Inflammatory macrophage treated with lipopolysaccharide for 4 hours (primary cell): ENCODE results near the gene NOC4L.
"Not testable (repeated sequence)": the region's sequence is repeated elsewhere in the genome, so short reads cannot be mapped to it uniquely, and the experiment has no call there.

Experiments
- DNase-seq: peaks from one replicate; pipeline ENCODE4 v3.0.0-alpha.2; 2020

NOC4L gene

DNA sequence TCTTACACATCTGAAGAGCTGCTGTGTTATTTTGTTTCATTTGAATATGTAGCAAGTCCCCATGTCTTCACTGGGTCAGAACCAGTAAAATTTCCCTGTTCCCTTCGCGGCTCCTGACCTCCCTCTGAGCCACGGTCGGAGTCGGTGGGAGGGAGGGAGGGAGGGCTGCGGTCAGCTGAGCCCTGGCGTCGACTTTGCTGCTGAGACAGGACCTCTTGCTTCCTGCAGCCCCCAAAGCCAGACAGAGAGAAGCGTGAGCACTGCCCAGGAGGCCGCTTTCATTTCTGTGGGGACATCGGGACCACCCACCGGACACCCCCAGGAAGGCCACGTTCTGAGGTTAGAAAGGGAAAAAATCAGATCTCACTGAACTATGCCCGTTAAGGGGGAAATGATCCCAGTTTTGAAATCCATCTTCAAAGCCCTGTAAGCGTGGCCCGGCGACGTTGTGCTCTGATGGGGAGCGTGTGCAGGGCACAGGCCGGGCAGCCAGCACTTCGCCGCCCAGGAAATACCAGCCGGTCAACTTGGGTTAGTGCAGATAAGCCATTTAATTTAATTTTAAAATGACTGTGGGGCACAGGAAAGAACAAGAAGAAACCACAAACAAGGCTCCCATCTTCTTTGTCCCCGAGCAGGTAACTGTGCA, 42.1 kb downstream of the NOC4L start:
- peak; percentile 26 for DNase-seq

DNA sequence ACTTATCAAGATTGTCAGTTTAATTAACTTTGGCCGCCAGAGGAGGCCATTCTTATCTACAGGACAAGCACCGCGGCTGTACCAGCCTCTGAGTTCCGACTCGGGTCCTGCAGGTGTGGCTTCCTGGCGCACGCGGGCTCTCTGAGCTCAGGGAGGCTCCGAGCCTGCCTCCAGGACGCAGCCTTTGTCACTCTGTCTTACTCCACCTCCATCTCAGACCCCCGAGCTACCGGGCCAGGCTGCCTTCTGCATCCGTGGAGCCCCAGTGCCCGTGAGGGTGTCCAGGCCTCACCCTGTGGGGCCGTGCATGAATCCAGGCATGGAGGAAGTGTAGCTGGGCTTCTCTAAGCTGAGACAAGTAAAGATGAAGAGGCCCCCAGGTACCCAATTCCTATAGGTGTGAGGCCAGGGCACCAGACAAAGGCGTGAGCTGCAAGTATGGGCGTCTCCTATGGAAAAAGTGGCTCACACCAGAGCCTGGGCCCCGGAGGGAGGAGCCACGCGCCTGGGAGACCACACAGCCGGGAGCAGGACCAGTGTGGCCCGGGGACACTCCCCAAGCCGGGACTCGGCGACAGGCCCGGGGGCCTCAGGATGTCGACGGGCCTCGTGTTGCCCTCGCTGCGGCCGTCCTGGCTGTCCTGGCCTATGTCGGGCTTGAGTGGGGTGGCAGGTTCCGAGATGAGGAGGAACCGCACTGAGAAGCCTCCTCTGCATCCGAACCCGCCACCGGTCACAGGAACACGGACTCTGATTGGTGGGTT, 42.8 kb downstream of the NOC4L start:
- DNase-seq, result no peak

GRCh38 chr12:132187646-132188450, 43.6 kb downstream of the NOC4L start:
- DNase-seq, result no peak

DNA sequence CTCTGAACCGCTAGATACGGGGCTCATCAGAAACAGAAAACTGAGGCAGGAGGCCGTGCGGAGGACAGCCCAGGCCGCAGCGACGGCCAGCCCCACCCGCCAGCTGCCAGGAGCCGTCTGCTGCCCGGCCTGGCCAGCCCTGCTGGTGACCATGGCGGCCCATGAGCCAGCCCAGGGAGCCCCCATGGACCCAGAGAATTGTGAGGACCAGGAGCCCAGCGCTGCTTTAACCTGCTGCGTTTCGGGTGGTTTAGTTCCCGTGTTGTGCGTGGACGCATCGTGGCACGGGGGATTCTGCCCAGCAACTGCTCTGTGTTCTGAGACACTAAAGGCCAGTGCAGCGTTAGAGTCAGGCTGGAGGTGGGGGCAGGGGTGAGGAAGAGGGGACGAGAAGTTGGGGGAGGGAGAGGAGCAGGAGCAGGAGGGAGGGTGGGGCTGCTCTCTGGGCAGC, 44.2 kb downstream of the NOC4L start:
- DNase-seq, result no peak

GRCh38 chr12:132188916-132189325, 44.7 kb downstream of the NOC4L start:
- DNase-seq, result no peak

- DNase-seq, result peak; percentile 95
Observed at GRCh38 chr12:132189378-132190011, 45.2 kb downstream of the NOC4L start.

DNA sequence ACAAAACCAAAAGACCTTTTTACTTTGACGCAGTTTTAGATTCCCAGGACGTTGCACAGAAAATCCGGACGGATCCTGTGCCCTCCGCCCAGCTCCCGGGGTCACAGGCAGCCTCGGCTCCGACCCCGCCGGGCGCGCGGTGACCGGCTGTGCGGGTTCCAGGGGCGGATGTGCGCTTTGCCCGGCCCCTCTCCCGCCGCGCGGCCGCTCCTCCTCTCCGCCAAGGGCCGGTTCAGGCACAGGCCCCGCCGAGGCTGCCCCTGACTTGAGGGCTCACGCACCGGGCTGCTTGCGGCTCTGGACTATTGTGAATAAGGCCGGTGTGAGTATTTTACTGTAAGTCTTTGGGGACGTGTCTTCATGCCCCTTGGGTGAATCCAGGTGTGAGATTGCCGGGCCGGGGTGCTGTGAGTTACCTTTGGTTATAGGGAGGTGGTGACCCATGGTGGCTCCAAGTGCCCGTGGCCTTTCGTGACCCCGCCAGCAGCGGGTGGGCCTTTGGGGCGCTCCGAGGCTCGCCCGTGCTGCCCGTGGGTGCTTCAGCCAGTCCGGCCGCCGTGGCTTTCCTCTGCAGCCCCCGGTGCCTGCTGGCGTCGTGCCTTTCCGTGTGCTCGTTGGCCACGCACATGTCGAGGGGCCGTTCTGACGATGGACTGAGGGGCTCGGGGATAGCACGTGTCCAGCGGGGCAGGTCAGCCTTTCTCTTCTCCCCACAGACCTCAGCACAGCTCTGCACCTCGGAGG, 45.9 kb downstream of the NOC4L start:
- no peak for DNase-seq

- DNase-seq, result no peak
Observed at GRCh38 chr12:132190834-132191500, 46.7 kb downstream of the NOC4L start.

- no peak for DNase-seq
Observed at GRCh38 chr12:132191715-132192553, 47.7 kb downstream of the NOC4L start.

- no peak for DNase-seq
Observed at GRCh38 chr12:132194056-132194455, 49.8 kb downstream of the NOC4L start.

GRCh38 chr12:132194556-132194955, 50.3 kb downstream of the NOC4L start:
- no peak for DNase-seq

DNA sequence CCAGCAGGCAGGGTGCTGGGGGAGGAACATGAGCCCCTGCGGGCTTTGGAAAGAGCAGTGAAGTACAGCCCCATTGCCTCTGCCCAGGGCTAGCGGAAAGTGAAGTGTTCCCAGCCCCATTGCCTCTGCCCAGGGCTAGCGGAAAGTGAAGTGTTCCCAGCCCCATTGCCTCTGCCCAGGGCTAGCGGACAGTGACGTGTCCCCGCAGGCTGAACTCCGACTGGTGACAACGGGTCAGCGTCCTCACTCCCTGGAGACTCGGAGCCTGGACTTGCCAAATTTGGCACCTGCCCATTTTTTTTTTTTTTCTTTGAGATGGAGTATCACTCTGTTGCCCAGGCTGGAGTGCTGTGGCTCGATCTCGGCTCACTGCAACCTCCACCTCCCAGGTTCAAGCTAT, 51.0 kb downstream of the NOC4L start:
- not testable (repeated sequence) for DNase-seq

- DNase-seq, result no peak
Observed at GRCh38 chr12:132196038-132196872, 52.0 kb downstream of the NOC4L start.

GRCh38 chr12:132196873-132197390, 52.7 kb downstream of the NOC4L start:
- no peak for DNase-seq

- DNase-seq, result no peak
Observed at GRCh38 chr12:132197581-132198354, 53.5 kb downstream of the NOC4L start.

DNA sequence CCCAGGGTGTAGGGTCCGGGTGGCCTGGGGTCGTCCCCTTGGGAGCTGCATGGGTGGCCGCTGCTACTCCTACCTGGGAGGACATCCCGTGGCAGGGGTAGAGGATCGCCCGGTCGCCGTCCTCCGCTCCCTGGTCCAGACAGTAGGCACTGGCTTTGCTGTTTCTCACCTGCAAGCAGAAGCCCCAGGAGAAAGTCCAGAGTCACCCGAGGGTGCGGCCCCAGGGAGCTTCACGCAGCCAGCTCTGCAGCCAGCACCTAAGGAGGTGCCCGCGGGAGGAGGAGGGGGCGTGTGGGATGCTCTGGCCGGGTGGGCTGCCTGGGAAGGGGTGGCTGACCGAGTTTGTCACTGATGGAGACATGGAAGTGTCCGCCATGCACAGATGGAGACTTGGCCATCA, 54.8 kb downstream of the NOC4L start:
- no peak for DNase-seq

DNA sequence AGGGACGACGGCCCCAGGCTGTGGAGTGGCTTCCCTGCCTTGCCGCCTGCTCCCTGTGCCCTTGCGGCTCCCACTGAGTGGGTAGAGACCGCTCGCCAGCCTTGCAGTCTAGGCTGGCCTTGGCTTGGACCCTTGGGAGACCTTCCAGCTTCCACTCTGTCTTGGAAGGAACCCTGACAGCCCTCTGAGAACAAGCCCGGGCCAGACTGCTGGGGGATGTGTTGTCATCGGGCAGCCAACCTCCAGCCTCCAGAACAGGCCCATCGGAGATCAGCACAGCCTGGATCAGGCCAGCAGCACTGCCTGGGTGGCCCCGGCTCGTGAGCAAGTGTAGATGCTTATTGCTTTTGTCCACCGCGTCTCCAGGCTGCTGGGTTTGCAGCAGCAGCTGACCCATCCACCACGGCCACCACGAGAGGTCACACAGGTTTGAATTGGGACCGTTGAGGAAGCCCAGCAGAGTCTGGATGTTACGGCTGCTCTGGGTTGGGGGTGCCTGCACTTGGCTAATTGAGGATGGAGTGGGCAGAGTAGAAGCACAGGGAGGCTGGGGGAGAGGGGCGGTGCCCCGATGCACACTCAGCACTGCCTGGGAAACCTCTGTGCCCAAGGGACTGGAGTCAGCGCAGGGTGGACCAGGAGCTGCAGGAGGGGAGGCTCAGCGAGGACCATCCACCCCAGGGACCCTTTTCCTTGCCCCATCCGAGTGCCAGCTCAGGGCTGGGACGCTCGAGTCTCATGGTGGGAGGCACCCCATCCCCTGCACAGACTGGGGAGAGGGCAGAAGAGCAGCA, 55.5 kb downstream of the NOC4L start:
- DNase-seq, result no peak

- no peak for DNase-seq
Observed at GRCh38 chr12:132200800-132201199, 56.5 kb downstream of the NOC4L start.
